ENCODE results near the gene PRR9.

DNA sequence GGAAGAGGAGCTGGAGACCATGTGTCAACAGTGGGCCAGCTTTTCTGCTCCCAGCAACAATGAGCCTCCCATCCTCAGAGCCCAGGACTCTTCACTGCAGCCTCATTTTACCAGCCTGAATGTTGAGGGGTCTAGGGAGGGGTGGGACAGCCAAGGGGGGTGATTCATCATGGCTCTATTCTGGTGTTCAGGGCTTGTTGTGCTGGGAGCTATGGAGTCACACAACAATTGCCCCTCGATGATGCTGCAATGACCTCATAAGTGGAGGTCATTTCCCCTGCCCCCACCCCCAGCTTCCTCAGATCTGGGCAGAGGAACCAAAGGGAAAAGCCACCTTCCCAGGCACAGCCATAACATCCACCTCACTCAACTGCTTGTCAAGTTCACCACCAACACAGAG, 14.3 kb upstream of the PRR9 start, which contains the start of gene LELP1:
- TF ChIP-seq, protein P1, sequence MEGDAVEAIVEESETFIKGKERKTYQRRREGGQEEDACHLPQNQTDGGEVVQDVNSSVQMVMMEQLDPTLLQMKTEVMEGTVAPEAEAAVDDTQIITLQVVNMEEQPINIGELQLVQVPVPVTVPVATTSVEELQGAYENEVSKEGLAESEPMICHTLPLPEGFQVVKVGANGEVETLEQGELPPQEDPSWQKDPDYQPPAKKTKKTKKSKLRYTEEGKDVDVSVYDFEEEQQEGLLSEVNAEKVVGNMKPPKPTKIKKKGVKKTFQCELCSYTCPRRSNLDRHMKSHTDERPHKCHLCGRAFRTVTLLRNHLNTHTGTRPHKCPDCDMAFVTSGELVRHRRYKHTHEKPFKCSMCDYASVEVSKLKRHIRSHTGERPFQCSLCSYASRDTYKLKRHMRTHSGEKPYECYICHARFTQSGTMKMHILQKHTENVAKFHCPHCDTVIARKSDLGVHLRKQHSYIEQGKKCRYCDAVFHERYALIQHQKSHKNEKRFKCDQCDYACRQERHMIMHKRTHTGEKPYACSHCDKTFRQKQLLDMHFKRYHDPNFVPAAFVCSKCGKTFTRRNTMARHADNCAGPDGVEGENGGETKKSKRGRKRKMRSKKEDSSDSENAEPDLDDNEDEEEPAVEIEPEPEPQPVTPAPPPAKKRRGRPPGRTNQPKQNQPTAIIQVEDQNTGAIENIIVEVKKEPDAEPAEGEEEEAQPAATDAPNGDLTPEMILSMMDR (IDR thresholded peaks at IDR 0.05), result no peak
- TF ChIP-seq ZFX (IDR thresholded peaks at IDR 0.05; ENCODE audit: borderline replicate concordance), result no peak
